ENCODE measurements around the gene TRIM72. TPM values are rescaled to one million over a fixed set of nuclear protein-coding genes. Genes with fewer than 3 reads are reported as not detected.

TRIM72 gene
- total RNA-seq, 1 experiment from 2014 or later: 1.8 TPM

GRCh38 chr16:31229501-31229900 is 15.6 kb downstream of the TRIM72 start (continued):
- no peak for TF ChIP-seq MLX (CRISPR knock-in tag; IDR thresholded peaks at IDR 0.05)
- TF ChIP-seq, protein P1, sequence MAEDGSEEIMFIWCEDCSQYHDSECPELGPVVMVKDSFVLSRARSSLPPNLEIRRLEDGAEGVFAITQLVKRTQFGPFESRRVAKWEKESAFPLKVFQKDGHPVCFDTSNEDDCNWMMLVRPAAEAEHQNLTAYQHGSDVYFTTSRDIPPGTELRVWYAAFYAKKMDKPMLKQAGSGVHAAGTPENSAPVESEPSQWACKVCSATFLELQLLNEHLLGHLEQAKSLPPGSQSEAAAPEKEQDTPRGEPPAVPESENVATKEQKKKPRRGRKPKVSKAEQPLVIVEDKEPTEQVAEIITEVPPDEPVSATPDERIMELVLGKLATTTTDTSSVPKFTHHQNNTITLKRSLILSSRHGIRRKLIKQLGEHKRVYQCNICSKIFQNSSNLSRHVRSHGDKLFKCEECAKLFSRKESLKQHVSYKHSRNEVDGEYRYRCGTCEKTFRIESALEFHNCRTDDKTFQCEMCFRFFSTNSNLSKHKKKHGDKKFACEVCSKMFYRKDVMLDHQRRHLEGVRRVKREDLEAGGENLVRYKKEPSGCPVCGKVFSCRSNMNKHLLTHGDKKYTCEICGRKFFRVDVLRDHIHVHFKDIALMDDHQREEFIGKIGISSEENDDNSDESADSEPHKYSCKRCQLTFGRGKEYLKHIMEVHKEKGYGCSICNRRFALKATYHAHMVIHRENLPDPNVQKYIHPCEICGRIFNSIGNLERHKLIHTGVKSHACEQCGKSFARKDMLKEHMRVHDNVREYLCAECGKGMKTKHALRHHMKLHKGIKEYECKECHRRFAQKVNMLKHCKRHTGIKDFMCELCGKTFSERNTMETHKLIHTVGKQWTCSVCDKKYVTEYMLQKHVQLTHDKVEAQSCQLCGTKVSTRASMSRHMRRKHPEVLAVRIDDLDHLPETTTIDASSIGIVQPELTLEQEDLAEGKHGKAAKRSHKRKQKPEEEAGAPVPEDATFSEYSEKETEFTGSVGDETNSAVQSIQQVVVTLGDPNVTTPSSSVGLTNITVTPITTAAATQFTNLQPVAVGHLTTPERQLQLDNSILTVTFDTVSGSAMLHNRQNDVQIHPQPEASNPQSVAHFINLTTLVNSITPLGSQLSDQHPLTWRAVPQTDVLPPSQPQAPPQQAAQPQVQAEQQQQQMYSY (CRISPR knock-in tag; IDR thresholded peaks at IDR 0.05): no peak
- no peak for TF ChIP-seq CDX4 (CRISPR knock-in tag; IDR thresholded peaks at IDR 0.05; ENCODE audit: borderline replicate concordance)

DNA sequence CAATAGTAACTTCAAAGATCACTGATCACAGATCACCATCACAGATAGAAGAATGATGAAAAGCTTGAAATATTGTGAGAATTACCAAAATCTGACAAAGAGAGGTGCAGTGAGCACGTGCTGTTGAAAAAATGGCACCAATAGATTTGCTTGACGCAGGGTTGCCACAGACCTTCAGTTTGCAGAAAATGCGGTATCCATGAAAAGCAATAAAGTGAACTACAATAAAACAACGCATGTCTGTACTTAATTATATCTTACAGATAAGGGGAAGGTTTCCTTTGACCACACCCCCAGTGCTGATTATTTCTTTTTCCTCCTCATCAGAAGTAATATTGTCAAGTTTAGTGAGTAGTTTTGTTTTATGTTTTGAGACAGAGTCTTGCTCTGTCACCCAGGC is 24.1 kb downstream of the TRIM72 start:
- POLR2A ChIA-PET: no interaction called here
- peaks cover 12% of the 10 kb centered on the region for H3K4me1 Mint-ChIP-seq
- H3K27me3 Mint-ChIP-seq (ENCODE audit: low read depth): peaks cover 7% of the 10 kb centered on the region
- CTCF ChIA-PET: no interaction called here
- no peak overlapping the region for H3K27ac Mint-ChIP-seq
- DNase-seq (ENCODE audit: low spot score): no peak
- no peak overlapping the region for H3K4me3 Mint-ChIP-seq
- TF ChIP-seq SOX15 (CRISPR knock-in tag; IDR thresholded peaks at IDR 0.05): no peak
- no peak for TF ChIP-seq SMAD4 (CRISPR knock-in tag; IDR thresholded peaks at IDR 0.05)
- TF ChIP-seq NFE2L1 (CRISPR knock-in tag; IDR thresholded peaks at IDR 0.05): no peak
- TF ChIP-seq IRF1 (CRISPR knock-in tag; IDR thresholded peaks at IDR 0.05): no peak
- H3K36me3 Mint-ChIP-seq: peaks cover 9% of the 10 kb centered on the region
- no peak for ATAC-seq
- H3K9me3 Mint-ChIP-seq: peaks cover 16% of the 10 kb centered on the region

DNA sequence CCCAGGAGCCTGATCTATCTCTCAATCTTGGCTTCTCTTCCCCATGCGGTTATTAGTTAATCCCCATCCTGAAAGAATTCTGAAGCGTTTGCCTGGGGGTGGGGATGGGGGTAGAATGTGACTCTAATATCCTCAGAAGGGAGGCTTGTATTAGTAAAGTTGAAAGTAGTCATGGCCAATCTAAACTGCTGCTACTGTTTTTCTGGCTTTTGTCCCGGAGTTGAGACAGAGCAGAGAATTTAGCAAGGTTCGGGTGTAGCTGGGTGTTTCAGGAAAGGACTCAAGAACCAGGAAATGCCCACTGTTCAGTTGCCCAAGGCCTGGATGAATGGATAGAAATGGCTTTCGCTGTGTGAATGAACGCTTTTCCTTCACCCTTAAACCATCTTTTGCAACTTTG is 28.3 kb downstream of the TRIM72 start:
- no peak for TF ChIP-seq MXD4 (CRISPR knock-in tag; IDR thresholded peaks at IDR 0.05; ENCODE audit: borderline replicate concordance)
- TF ChIP-seq, protein P2, sequence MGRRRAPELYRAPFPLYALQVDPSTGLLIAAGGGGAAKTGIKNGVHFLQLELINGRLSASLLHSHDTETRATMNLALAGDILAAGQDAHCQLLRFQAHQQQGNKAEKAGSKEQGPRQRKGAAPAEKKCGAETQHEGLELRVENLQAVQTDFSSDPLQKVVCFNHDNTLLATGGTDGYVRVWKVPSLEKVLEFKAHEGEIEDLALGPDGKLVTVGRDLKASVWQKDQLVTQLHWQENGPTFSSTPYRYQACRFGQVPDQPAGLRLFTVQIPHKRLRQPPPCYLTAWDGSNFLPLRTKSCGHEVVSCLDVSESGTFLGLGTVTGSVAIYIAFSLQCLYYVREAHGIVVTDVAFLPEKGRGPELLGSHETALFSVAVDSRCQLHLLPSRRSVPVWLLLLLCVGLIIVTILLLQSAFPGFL (CRISPR knock-in tag; IDR thresholded peaks at IDR 0.05; ENCODE audit: borderline replicate concordance): no peak
- no peak for TF ChIP-seq NFE2L1 (CRISPR knock-in tag; IDR thresholded peaks at IDR 0.05)
- TF ChIP-seq STAT6 (CRISPR knock-in tag; conservative IDR thresholded peaks at IDR 0.05; ENCODE audit: low read depth): no peak
- no peak overlapping the region for H3K4me3 Mint-ChIP-seq
- no peaks in the 10 kb centered on the region for H3K9me3 Mint-ChIP-seq
- H3K27ac Mint-ChIP-seq: peak overlapping the region; percentile 51
- CTCF ChIA-PET: interaction anchor here (0.8 kb wide), 1 partner anchor 213 kb away, joined by 3 read pairs; no protein-coding TSS in a partner anchor
- ATAC-seq (no peak), DNase-seq (ENCODE audit: low spot score) (no peak)
- no peaks in the 10 kb centered on the region; the same call in 1 of the 2 replicates for H3K27me3 Mint-ChIP-seq (ENCODE audit: low read depth)
- POLR2A ChIA-PET: no interaction called here
- H3K36me3 Mint-ChIP-seq: no peaks in the 10 kb centered on the region
- peaks cover 35% of the 10 kb centered on the region for H3K4me1 Mint-ChIP-seq
